HG03354 (cell line): ENCODE measurements around the gene CPNE7.

Source experiments
- ATAC-seq: cut with Tn5 transposase; IDR thresholded peaks from one replicate; pipeline ENCODE4 v1.9.1; 2021; ENCODE audit warnings: mild to moderate bottlenecking; ENCODE audit not compliant: unreplicated experiment, poor library complexity, severe bottlenecking

The CPNE7 gene

DNA sequence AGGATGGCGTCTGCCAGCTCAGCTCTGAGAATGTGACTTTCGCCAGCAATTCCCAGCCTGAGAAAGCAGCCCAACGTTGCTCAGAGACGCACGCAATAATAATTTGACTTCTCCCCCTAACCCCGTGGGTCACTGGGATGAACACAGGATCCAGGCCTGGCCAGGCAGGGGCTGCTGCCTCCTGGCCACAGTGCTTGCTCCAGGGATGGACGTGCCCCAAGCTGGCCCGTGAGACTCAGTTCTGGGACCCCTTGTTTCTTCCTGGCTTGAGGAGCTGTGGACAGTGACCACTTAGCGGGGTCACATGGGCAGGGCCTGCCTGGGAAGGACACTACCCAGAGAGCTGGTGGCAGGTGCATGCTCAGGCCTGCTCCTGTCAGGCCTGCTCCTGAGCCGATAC lies 24.3 kb downstream of the CPNE7 start:
- no peak for ATAC-seq

- no peak for ATAC-seq
Observed at GRCh38 chr16:89600427-89600826, 24.9 kb downstream of the CPNE7 start.

- ATAC-seq = no peak
Observed at GRCh38 chr16:89600956-89601355, 25.4 kb downstream of the CPNE7 start.

DNA sequence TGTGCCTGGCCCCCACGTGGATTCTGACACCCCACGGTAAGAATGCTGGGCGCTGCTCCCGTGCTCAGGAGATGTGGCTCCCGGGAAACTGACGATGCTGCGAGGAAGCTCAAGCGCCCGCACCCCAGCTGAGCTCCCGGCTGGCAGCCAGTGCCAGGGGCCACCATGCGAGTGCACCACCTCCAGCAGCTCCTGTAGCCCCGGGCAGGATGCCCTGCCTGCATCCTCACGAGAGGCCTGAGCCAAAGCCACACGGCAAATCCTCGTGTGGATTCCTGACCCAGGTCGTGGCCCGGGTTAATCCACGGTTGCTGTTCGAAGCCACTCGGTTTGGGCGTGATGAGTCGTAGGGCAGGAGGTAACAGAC lies 26.3 kb downstream of the CPNE7 start:
- no peak for ATAC-seq

GRCh38 chr16:89602273-89602951 lies 26.9 kb downstream of the CPNE7 start:
- no peak for ATAC-seq

GRCh38 chr16:89602952-89603590 lies 27.5 kb downstream of the CPNE7 start:
- no peak for ATAC-seq

GRCh38 chr16:89604764-89605163 lies 29.2 kb downstream of the CPNE7 start:
- ATAC-seq = no peak

DNA sequence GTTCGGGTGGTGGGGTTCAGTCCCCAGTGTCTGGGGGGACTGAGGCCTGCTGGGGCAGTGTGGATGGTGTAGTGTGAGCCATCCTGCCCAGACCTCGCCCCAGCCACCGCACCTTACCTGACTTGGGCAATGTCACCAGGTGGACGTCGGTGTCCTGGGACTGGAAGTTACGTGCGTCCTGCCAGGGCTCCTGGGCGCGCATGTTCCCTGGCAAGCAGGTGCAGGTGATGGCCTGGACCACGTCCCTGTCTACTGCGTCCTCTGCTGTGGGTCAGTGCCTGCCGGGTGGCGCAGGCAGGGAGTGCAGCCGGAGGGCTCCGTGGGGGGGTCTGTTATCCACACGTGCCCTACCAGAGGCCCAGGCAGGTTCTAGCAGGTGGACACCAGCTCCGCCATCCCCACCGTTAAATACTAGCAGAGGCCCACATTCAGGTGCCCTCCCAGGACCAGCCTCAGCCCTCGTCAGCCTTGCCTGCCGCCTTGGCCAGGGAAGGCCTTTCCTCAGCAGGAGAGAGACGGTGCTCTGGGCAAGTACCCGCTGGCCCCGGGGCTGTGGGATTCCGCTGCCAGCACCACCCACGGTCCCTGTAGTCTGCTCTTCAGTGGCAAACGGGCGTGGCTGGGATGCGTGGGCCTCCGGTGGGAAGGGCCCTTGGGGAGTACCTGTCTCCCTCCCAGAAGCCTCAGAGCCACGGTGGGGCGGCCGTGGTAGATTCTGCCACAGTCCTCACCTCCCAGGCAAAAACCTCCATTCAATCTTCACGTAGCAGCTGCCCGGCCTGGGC lies 29.8 kb downstream of the CPNE7 start:
- ATAC-seq = no peak

GRCh38 chr16:89606006-89606405 lies 30.4 kb downstream of the CPNE7 start:
- no peak for ATAC-seq

DNA sequence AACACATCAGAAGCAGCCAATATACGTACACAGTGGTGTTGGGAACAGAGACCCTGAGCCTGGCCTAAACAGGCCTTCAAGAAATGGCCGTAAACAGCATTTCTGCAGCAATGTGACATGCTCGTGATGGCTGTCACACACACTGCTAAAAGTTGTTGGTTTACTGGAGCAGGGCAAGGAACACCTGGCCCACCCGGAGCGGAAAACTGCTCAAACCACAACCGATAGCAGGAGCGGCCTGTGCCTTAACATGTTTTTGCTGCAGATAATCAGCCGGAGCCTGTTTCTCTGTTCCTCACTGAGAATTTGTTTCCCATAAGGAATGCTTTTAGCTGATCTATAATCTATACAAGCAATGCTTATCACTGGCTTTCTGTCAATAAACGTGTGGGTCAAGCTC lies 31.9 kb downstream of the CPNE7 start:
- ATAC-seq = no peak

- no peak for ATAC-seq
Observed at GRCh38 chr16:89607937-89608740, 32.6 kb downstream of the CPNE7 start.

GRCh38 chr16:89610108-89610453 lies 34.5 kb downstream of the CPNE7 start:
- no peak for ATAC-seq

DNA sequence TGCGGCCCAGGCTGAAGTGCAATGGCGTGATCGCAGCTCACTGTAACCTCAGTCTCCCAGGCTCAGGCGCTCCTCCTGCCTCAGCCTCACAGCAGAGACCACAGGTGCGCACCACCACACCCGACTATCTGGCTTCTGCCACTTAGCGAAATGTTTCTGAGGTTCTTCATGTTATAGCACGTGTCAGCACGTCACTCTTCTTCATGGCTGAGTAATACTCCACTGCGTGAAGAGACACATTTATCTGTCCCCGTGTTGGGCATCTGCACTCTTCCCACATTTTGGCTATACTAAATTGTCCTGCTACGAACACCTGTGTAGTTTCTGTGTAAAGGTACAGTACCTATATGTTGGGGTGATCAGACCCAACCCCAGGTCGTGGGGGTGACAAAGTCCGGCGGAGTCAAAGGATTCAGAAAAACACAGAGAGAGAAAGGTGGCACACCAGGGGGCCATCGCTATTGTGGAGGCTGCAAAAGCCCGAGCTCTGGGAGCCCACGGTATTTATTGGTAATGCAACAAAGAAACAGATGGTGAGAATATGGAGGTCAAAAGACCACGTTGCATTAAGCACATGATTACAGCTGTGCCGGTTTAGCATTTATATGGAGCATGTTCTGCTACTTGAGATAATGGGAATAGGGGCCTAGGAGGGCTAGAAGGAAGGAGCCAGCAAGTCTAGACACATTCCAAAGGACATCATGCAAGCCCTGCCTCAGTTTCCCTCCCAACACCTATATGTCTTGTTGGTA lies 37.0 kb downstream of the CPNE7 start:
- no peak for ATAC-seq

- ATAC-seq = no peak
Observed at GRCh38 chr16:89613231-89613953, 37.8 kb downstream of the CPNE7 start, which contains the start of gene DPEP1. Gene DPEP1, plus strand, starts transcription at chr16:89613642. Its CDS starts 16,769 bp downstream, at chr16:89630411.

- no peak for ATAC-seq
Observed at GRCh38 chr16:89613954-89614459, 38.4 kb downstream of the CPNE7 start.

DNA sequence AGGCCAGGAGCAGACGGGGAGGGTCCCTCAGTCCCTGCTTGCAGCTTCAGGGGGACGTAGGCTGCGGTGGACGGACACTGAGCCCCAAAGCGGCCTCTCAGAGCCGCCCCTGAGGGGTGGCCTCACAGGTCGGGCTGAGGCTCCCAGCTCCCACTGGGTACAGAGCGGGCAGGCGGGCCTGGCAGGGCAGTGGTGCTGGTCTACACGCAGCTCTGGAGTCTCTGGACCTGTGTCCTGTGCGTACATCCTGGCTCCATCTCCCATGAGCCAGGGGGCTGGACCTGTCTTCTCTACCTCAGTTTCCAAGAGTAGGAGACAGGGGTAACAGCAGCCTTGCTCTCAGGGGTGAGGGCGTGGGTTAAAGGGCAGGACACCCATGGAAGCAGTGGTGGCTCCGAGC lies 39.6 kb downstream of the CPNE7 start:
- no peak for ATAC-seq

DNA sequence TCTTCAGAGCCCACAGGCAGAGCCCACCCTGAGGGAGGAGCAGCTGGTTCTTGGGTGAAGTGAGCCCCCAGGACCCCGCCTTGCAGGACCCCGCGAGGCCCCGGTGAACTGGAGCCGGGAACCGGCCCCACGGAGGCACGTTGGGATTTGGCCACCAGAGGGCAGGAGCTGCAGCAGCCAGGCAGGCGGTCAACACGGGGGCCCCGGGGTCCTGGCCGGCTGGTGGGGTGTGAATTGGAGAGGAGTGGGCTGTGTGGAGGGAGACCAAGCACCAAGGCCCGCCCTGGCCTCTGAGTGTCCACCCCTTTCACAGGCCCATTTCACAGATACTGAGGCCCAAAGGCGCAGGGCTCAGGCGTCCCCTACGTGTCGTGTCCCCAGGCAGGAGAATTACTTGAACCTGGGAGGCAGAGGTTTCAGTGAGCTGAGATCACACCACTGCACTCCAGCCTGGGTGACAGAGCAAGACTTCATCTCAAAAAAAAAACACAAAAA lies 40.1 kb downstream of the CPNE7 start:
- ATAC-seq = no peak

DNA sequence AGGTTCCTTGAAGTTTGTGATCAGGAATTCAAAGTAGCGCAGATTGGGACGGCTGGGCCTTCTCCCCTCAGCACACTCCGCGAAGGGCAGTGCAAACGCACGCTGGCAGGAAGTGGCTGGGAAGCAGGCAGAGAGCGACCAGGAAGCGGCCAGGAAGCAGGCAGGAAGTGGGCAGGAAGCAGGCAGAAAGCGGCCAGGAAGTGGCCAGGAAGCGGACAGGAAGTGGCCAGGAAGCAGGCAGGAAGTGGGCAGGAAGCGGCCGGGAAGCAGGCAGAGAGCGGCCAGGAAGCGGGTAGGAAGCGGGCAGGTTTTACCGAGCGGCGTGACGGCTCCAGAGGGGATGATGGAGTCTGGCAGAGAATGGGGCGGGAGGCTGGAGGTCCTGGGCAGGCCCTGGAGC lies 41.1 kb downstream of the CPNE7 start:
- no peak for ATAC-seq

GRCh38 chr16:89617036-89617435 lies 41.5 kb downstream of the CPNE7 start:
- no peak for ATAC-seq
